Kidney (tissue), 14 donors: ENCODE data around the gene RMI2. TPM values are rescaled to one million over a fixed set of nuclear protein-coding genes. Genes with fewer than 3 reads are reported as not detected.

Experiments used
- DNase-seq, 5 donors: peaks; one replicate each; pipeline ENCODE4 v3.0.0-alpha.2; 2013 to 2020
- FAIRE-seq: peaks from 2 replicates; lab custom pipeline; 2012; peaks lifted over from hg19 to GRCh38; lab: Jason Lieb, UNC
- H3K27ac ChIP-seq, 2 donors: one replicate each; pipeline ENCODE4 v1.7.0; 2013; ENCODE audit warnings: low read depth in 2 of 2, low read length in 2 of 2, inconsistent platforms in 1 of 2
- H3K27me3 ChIP-seq: one replicate; pipeline ENCODE4 v1.7.1; 2013; ENCODE audit warnings: low read length, inconsistent platforms; ENCODE audit not compliant: control insufficient read depth, insufficient read depth
- H3K36me3 ChIP-seq, 3 donors: one replicate each; pipeline versions ENCODE4 v1.7.0 to v1.7.1; 2013; ENCODE audit warnings: low read length in 3 of 3, control low read depth in 1 of 3, inconsistent platforms in 1 of 3; ENCODE audit not compliant: insufficient read depth in 3 of 3, control insufficient read depth in 2 of 3
- H3K4me1 ChIP-seq, 3 donors: one replicate each; pipeline versions ENCODE4 v1.7.0 to v1.7.1; 2013; ENCODE audit warnings: low read length in 3 of 3, inconsistent platforms in 1 of 3, low read depth in 1 of 3; ENCODE audit not compliant: control insufficient read depth in 2 of 3, insufficient read depth in 2 of 3
- H3K4me3 ChIP-seq, 3 donors: one replicate each; pipeline versions ENCODE4 v1.7.0 to v1.8.1; 2013; ENCODE audit warnings: low read length in 3 of 3, control low read depth in 1 of 3, inconsistent platforms in 1 of 3
- H3K9ac ChIP-seq, 3 donors: one replicate each; pipeline versions ENCODE4 v1.7.0 to v1.7.1; 2013; ENCODE audit warnings: low read length in 3 of 3, control low read depth in 1 of 3, inconsistent platforms in 1 of 3
- H3K9me3 ChIP-seq, 3 donors: one replicate each; pipeline versions ENCODE4 v1.7.0 to v1.7.1; 2013; ENCODE audit warnings: low read length in 3 of 3, control low read depth in 1 of 3, inconsistent platforms in 1 of 3; ENCODE audit not compliant: control insufficient read depth in 2 of 3, insufficient read depth in 1 of 3
- intact Hi-C: fragments of 100-400 bp; cut with DNase I; formaldehyde crosslinking; loops from one replicate; pipeline ENCODE4 v1.11.1; 2022
- polyA plus RNA-seq: library from polyadenylated mRNA; stranded (reverse); fragments of 350-450 nt; fragmentation: Illumina TruSeq; extraction: RNeasy Lipid Tissue Mini Kit (QIAGEN cat#74804); gene quantifications from one replicate; pipeline ENCODE4 v1.2.3, GENCODE V29; 2014; ENCODE audit warnings: low read depth, low replicate concordance; ENCODE audit not compliant: insufficient read depth
- total RNA-seq: library from RNA; stranded (reverse); fragmentation: NEBNext Ultra II Directional; extraction: Animal tissue kit (Norgen Biotek cat#: 25700); gene quantifications from one replicate; pipeline ENCODE4 v1.2.1, GENCODE V29; 2021
- TF ChIP-seq, protein P1 (sequence below): IDR thresholded peaks from 3 replicates; pipeline ENCODE4 v1.5.1; 2012; ENCODE audit warnings: mild to moderate bottlenecking, moderate library complexity, borderline replicate concordance; ENCODE audit not compliant: insufficient read depth; ENCODE audit errors: extremely low read depth
- donor health status: control.
- donor health status: control.
- donor health status: control.
- donor health status: control.
- donor health status: control.
- donor health status: DM: yes; HTN: yes; CAD: no.
- donor health status: Normal renal cell carcinoma (clear cell type).

Gene RMI2
- total and polyA plus RNA-seq, 2 donors from 2014 or later: 4.6 to 5.2 TPM

DNA sequence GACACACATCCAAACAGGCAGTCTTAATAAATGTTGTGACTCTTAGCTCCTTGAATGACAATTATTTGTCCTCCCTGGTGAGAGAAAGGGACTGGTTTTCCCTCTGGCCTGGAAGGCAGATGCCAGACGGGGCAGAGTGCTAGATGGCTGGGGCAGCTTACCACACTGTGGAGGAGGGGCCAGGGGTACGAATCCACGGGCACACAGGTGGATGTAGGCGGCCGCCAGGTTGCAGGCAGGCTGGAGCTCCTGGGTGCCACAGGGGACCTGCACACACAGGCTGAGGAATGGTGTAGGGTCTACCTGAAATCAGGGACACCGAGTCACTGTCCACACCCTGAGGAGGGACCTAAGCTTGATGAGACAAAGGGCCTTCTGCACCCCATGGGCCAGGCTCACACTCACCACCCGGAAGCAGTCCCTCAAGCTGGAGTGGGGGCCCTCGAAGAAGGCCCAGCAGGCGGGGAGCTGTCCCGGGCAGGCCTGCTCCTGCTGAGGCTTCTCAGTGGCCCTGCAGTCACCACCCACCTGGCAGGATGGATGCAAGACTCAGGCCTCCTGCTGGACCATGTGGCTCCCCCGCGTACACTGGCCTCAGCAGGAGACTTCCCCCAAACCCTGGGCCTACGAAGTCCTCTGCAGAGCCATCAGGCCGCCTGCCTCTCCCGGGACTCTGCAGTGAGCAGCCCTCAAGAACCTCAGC is 38.4 kb downstream of the RMI2 start:
- intact Hi-C loops: no loop called here
- no peaks in the 10 kb centered on the region for H3K27me3 ChIP-seq
- TF ChIP-seq, protein P1, sequence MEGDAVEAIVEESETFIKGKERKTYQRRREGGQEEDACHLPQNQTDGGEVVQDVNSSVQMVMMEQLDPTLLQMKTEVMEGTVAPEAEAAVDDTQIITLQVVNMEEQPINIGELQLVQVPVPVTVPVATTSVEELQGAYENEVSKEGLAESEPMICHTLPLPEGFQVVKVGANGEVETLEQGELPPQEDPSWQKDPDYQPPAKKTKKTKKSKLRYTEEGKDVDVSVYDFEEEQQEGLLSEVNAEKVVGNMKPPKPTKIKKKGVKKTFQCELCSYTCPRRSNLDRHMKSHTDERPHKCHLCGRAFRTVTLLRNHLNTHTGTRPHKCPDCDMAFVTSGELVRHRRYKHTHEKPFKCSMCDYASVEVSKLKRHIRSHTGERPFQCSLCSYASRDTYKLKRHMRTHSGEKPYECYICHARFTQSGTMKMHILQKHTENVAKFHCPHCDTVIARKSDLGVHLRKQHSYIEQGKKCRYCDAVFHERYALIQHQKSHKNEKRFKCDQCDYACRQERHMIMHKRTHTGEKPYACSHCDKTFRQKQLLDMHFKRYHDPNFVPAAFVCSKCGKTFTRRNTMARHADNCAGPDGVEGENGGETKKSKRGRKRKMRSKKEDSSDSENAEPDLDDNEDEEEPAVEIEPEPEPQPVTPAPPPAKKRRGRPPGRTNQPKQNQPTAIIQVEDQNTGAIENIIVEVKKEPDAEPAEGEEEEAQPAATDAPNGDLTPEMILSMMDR: no peak
- H3K27ac ChIP-seq: no peak overlapping the region
- no peaks in the 10 kb centered on the region for H3K4me1 ChIP-seq
- H3K9me3 ChIP-seq: no peaks in the 10 kb centered on the region
- H3K4me3 ChIP-seq: no peak overlapping the region
- H3K9ac ChIP-seq: no peak overlapping the region
- no peak for FAIRE-seq
- H3K36me3 ChIP-seq: no peaks in the 10 kb centered on the region
- peak in 1 of 5 donors; percentile 63 for DNase-seq

GRCh38 chr16:11384184-11384955 is 39.1 kb downstream of the RMI2 start:
- no peaks in the 10 kb centered on the region for H3K27me3 ChIP-seq
- FAIRE-seq (no peak), DNase-seq (peak in 1 of 5 donors; percentile 61)
- no peaks in the 10 kb centered on the region for H3K9me3 ChIP-seq
- no peaks in the 10 kb centered on the region for H3K4me1 ChIP-seq
- H3K4me3 ChIP-seq: no peak overlapping the region
- no peaks in the 10 kb centered on the region for H3K36me3 ChIP-seq
- no peak overlapping the region for H3K27ac ChIP-seq
- intact Hi-C loops: no loop called here
- TF ChIP-seq, protein P1: no peak
- H3K9ac ChIP-seq: no peak overlapping the region

DNA sequence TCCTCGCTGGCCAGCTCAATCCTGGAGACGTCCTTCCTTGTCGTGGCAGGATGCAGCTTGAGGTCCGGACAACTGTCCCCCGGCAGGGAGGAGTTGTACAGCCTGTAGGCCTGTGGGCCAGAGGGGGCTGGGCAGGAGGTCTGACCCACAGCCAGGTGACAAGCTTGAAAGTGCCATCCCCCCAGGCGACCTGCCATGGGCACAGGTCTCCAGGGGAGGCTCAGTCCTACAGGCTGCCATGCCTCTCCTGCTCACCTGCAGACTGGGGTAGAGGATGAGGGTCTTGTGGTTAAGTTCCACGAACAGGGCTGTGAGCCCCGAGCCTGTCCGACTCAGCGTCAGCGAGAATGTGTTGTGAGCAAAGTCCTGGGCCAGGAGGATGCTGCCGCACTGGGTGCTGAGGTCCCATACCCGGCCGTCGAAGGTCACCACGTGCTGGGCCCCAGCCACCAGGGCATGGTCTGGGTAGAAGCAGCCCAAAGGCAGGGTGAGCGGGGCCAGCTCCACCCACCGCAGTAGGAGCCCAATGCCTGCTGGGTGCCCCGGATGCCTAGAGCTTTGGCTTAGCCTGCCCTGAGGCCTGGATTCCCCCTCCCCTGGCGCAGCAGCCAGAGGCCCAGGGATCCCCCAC is 39.8 kb downstream of the RMI2 start:
- DNase-seq (peak in 1 of 5 donors; percentile 69), FAIRE-seq (no peak)
- Histone ChIP-seq H3K27me3 (no peaks in the 10 kb centered on the region), H3K9me3 (no peaks in the 10 kb centered on the region), H3K4me1 (no peaks in the 10 kb centered on the region), H3K9ac (no peak overlapping the region), H3K4me3 (no peak overlapping the region), H3K27ac (no peak overlapping the region), H3K36me3 (no peaks in the 10 kb centered on the region)
- TF ChIP-seq, protein P1: no peak
- intact Hi-C loops: no loop called here
